Activated CD8-positive, alpha-beta T cell treated with anti-CD3 and anti-CD28 coated beads for 36 hours (primary cell): Measurements from ENCODE around the gene LRFN5. TPM values are rescaled to one million over a fixed set of nuclear protein-coding genes. Genes with fewer than 3 reads are reported as not detected.

Experiments
- ATAC-seq: fragments of 200-7000 bp; cut with Tn5 transposase; one replicate; pipeline ENCODE4 v1.10.0; 2021; ENCODE audit warnings: mild to moderate bottlenecking, moderate library complexity
- CTCF ChIA-PET: fragments of 350-600 bp; sonication (Branson Sonifier 250); formaldehyde crosslinking; loops from one replicate; lab custom pipeline; 2021; ENCODE audit warnings: antibody characterized with exemption; lab: Charles Lee
- POLR2A ChIA-PET: fragments of 350-600 bp; sonication (Branson Sonifier 250); formaldehyde crosslinking; loops from one replicate; lab custom pipeline; 2021; ENCODE audit warnings: antibody characterized with exemption; lab: Charles Lee
- DNase-seq: peaks from one replicate; pipeline ENCODE4 v3.0.0-alpha.2; 2020
- H3K27ac Mint-ChIP-seq: one replicate; pipeline ENCODE4 v1.8.0; 2021; ENCODE audit warnings: mild to moderate bottlenecking, mixed read lengths
- H3K27me3 Mint-ChIP-seq: one replicate; pipeline ENCODE4 v1.8.0; 2021; ENCODE audit warnings: mixed read lengths
- H3K36me3 Mint-ChIP-seq: one replicate; pipeline ENCODE4 v1.8.0; 2021; ENCODE audit warnings: low read depth, mixed read lengths
- H3K4me1 Mint-ChIP-seq: one replicate; pipeline ENCODE4 v1.8.0; 2021; ENCODE audit warnings: low read depth, mixed read lengths
- H3K4me3 Mint-ChIP-seq: one replicate; pipeline ENCODE4 v1.8.0; 2021; ENCODE audit warnings: mild to moderate bottlenecking, moderate library complexity, mixed read lengths
- H3K9me3 Mint-ChIP-seq: one replicate; pipeline ENCODE4 v1.8.0; 2021; ENCODE audit warnings: mixed read lengths
- intact Hi-C: fragments of 100-400 bp; cut with micrococcal nuclease; formaldehyde crosslinking; loops from one replicate; pipeline ENCODE4 v1.10.0; 2022
- total RNA-seq, 2 experiments: library from RNA; stranded (reverse); gene quantifications; one replicate each; pipeline ENCODE4 v1.2.3, GENCODE V29; 2021
- TF ChIP-seq, protein P1 (sequence below): fragments of 200-600 bp; IDR thresholded peaks from one replicate; pipeline ENCODE4 v1.8.0; 2022; ENCODE audit warnings: antibody characterized with exemption, mild to moderate bottlenecking

The LRFN5 gene
- total RNA-seq, 2 experiments from 2014 or later = not detected

DNA sequence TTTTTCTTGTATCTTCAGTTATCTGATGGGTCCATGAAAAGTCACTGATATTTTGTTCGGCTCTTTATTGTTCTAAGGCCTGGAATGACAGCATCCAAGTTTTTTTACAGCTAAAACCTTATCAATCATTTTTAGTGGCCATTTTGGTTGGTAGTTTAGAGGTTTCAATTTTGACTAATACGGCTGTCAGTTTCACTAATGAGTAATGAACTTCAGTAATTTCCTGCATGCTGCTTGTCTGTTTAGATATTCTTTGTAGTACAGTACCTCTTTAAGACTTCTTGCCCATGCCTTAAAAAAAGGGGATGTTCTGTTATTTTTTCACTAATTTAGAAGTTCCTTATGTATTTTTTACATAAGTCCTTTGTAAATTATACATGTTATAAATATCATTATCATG, 176.7 kb downstream of the LRFN5 start:
- Mint-ChIP-seq H3K27me3 (peaks cover 3% of the 10 kb centered on the region), H3K9me3 (no peaks in the 10 kb centered on the region), H3K4me3 (no peak overlapping the region), H3K36me3 (no peaks in the 10 kb centered on the region), H3K27ac (no peak overlapping the region), H3K4me1 (no peaks in the 10 kb centered on the region)
- DNase-seq (no peak), ATAC-seq (no peak)
- CTCF ChIA-PET = no interaction called here
- TF ChIP-seq, protein P1, sequence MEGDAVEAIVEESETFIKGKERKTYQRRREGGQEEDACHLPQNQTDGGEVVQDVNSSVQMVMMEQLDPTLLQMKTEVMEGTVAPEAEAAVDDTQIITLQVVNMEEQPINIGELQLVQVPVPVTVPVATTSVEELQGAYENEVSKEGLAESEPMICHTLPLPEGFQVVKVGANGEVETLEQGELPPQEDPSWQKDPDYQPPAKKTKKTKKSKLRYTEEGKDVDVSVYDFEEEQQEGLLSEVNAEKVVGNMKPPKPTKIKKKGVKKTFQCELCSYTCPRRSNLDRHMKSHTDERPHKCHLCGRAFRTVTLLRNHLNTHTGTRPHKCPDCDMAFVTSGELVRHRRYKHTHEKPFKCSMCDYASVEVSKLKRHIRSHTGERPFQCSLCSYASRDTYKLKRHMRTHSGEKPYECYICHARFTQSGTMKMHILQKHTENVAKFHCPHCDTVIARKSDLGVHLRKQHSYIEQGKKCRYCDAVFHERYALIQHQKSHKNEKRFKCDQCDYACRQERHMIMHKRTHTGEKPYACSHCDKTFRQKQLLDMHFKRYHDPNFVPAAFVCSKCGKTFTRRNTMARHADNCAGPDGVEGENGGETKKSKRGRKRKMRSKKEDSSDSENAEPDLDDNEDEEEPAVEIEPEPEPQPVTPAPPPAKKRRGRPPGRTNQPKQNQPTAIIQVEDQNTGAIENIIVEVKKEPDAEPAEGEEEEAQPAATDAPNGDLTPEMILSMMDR = no peak
- intact Hi-C loops = no loop called here
- POLR2A ChIA-PET = no interaction called here

DNA sequence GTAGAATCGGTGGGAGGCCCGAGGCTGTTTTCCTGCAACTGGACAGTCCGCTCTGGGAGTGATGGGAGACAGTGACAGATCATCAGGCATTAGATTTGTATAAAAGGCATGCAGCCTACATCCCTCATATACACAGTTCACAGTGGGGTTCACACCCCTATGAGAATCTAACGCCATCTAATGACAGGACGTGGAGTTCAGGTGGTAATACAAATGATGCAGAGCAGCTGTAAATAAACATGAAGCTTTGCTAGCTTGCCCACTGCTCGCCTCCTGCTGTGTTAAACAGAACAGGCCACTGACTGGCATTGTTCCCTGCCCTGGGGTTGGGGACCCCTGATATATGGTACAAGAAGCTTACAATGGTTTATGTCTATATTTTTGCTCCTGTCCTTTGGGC, 179.0 kb downstream of the LRFN5 start:
- H3K27ac Mint-ChIP-seq = no peak overlapping the region
- H3K4me3 Mint-ChIP-seq = no peak overlapping the region
- TF ChIP-seq, protein P1 = no peak
- H3K9me3 Mint-ChIP-seq = no peaks in the 10 kb centered on the region
- DNase-seq (no peak), ATAC-seq (no peak)
- CTCF ChIA-PET = no interaction called here
- peaks cover 3% of the 10 kb centered on the region for H3K27me3 Mint-ChIP-seq
- intact Hi-C loops = no loop called here
- no peaks in the 10 kb centered on the region for H3K4me1 Mint-ChIP-seq
- no peaks in the 10 kb centered on the region for H3K36me3 Mint-ChIP-seq
- POLR2A ChIA-PET = no interaction called here

DNA sequence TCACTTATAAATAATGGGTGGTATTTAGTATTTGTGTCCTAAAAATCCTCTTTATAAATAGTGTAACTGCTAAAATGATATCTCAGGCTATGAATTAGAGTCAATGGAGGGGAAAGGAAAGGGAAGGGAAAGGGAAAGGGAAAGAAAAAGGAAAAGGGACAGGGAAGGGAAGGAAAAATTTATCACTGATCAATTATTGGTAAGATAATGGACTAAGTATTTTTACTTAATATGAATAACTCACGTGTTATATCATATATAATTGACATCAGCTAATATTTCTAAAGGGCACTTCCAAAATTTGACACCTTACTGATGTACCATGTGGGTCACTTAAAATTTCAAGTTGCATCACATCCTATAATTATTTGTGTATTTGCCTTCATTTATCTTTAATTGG, 193.1 kb downstream of the LRFN5 start:
- H3K36me3 Mint-ChIP-seq = no peaks in the 10 kb centered on the region
- DNase-seq (no peak), ATAC-seq (no peak)
- intact Hi-C loops = no loop called here
- no peaks in the 10 kb centered on the region for H3K9me3 Mint-ChIP-seq
- CTCF ChIA-PET = no interaction called here
- no peaks in the 10 kb centered on the region for H3K27me3 Mint-ChIP-seq
- TF ChIP-seq, protein P1 = no peak
- no peaks in the 10 kb centered on the region for H3K4me1 Mint-ChIP-seq
- no peak overlapping the region for H3K4me3 Mint-ChIP-seq
- H3K27ac Mint-ChIP-seq = no peak overlapping the region
- POLR2A ChIA-PET = no interaction called here

DNA sequence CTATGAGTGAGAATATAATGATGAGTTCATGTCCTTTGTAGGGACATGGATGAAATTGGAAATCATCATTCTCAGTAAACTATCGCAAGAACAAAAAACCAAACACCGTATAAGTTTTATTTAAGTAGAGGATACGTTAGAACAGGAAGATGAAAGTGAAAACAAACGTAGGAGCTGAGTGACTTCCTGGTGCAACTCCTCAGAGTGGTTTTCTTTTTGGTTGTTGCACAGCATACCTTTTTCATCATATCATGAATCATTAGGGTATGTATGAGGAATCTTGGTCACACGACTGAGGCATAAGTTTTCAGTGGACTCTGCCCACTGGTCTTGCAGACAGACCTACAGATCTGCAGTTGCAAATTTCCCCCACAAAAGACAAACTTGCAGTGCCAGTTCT, 199.0 kb downstream of the LRFN5 start:
- DNase-seq (no peak), ATAC-seq (no peak)
- ChIA-PET POLR2A (no interaction called here), CTCF (no interaction called here)
- Mint-ChIP-seq H3K4me1 (no peaks in the 10 kb centered on the region), H3K27ac (no peak overlapping the region), H3K4me3 (no peak overlapping the region), H3K27me3 (no peaks in the 10 kb centered on the region), H3K36me3 (no peaks in the 10 kb centered on the region), H3K9me3 (no peaks in the 10 kb centered on the region)
- TF ChIP-seq, protein P1 = no peak
- intact Hi-C loops = no loop called here

DNA sequence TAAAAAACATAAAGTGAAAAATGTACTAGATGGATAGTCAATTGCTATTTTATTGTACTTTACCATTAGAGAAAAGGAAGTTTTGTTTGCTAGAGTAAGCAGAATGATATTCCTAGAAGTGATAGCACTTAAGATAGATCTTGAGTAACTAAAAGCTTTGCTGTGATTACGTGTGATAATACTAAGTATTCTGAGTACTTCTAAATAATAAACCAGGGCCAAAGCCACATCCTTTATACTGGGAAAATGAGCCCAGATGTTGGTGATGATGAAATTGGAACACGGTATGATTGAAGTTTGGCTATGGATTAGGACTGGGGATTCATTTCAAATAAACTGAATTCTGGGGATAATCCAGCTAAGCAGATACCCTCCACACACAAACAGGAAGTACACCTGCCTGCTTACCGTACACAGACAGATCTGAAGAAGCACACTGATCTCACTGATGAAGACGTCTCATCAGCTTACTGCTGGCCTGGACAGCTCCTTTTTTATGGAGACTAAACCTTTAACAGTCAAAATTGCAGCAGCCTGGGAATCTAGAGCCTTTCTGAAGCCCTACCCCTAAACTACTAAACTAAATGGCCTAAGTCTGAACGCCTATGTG, 199.8 kb downstream of the LRFN5 start:
- ChIA-PET CTCF (no interaction called here), POLR2A (no interaction called here)
- Mint-ChIP-seq H3K36me3 (no peaks in the 10 kb centered on the region), H3K9me3 (no peaks in the 10 kb centered on the region), H3K4me3 (no peak overlapping the region), H3K27me3 (no peaks in the 10 kb centered on the region), H3K27ac (no peak overlapping the region), H3K4me1 (no peaks in the 10 kb centered on the region)
- ATAC-seq (no peak), DNase-seq (no peak)
- TF ChIP-seq, protein P1 = no peak
- intact Hi-C loops = no loop called here
